Endothelial cell of umbilical vein (primary cell): ENCODE data around the gene MIPEP. TPM values are rescaled to one million over a fixed set of nuclear protein-coding genes. Genes with fewer than 3 reads are reported as not detected.

Experiments used
- BruUV-seq: library from RNA; stranded (reverse); fragments of 400-500 nt; replicated peaks from 2 replicates; lab custom pipeline; 2021; lab: Mats Ljungman, UMichigan
- CTCF ChIA-PET: fragments of 300-600, 350-600 bp; sonication (Branson Sonifier 250); formaldehyde crosslinking; loops from one replicate; lab custom pipeline; 2021; ENCODE audit warnings: antibody characterized with exemption, inconsistent platforms; lab: Charles Lee
- POLR2A ChIA-PET: fragments of 300-600, 350-600 bp; sonication (Branson Sonifier 250); formaldehyde crosslinking; loops from one replicate; lab custom pipeline; 2021; ENCODE audit warnings: antibody characterized with exemption, inconsistent platforms; lab: Charles Lee
- DNase-seq: peaks from one replicate; pipeline ENCODE4 v3.0.0-alpha.2; 2011; ENCODE audit warnings: low read depth, low spot score
- FAIRE-seq: peaks from 2 replicates; lab custom pipeline; 2011; peaks lifted over from hg19 to GRCh38; lab: Jason Lieb, UNC
- H2AFZ ChIP-seq: 2 replicates; pipeline ENCODE4 v1.6.0; 2012; ENCODE audit warnings: low read depth, low read length, control low read depth, inconsistent platforms
- H3K27ac ChIP-seq: 2 replicates; pipeline ENCODE4 v1.5.1; 2011; ENCODE audit warnings: low read depth, mild to moderate bottlenecking, control low read depth, low read length, moderate library complexity; ENCODE audit not compliant: insufficient read depth
- H3K27me3 ChIP-seq, 2 experiments: 2 replicates each; pipeline versions ENCODE4 v1.6.0 to v1.6.1; 2011; ENCODE audit warnings: low read length in 2 of 2, mixed read lengths in 1 of 2; ENCODE audit not compliant: control insufficient read depth in 2 of 2, insufficient read depth in 2 of 2
- H3K36me3 ChIP-seq, 2 experiments: 2 replicates in 1 of 2; 3 replicates in 1 of 2; pipeline ENCODE4 v1.5.1; 2011; ENCODE audit warnings: low read length in 2 of 2, mild to moderate bottlenecking in 1 of 2, moderate library complexity in 1 of 2; ENCODE audit not compliant: control insufficient read depth in 2 of 2, insufficient read depth in 2 of 2; ENCODE audit errors: extremely low read depth in 1 of 2
- H3K4me1 ChIP-seq: 3 replicates; pipeline ENCODE4 v1.5.1; 2011; ENCODE audit warnings: mild to moderate bottlenecking, low read length; ENCODE audit not compliant: control insufficient read depth, insufficient read depth; ENCODE audit errors: extremely low read depth
- H3K4me2 ChIP-seq: 2 replicates; pipeline ENCODE4 v1.6.1; 2011; ENCODE audit warnings: low read length, control low read depth, mixed read lengths; ENCODE audit not compliant: insufficient read depth
- H3K4me3 ChIP-seq, 3 experiments: fragments of 200-600 bp in 1 of 3; sonication (generic), shearing (Covaris generic) in 1 of 3; replicated peaks in 1 of 3; 2 replicates each; pipeline ENCODE4 v1.5.1; 2011 to 2016; ENCODE audit warnings: control low read depth in 3 of 3, low read length in 3 of 3, mild to moderate bottlenecking in 2 of 3, inconsistent platforms in 1 of 3, low read depth in 1 of 3, moderate library complexity in 1 of 3; ENCODE audit not compliant: insufficient read depth in 1 of 3
- H3K79me2 ChIP-seq: 2 replicates; pipeline ENCODE4 v1.6.0; 2012; ENCODE audit warnings: low read length, inconsistent platforms; ENCODE audit not compliant: control insufficient read depth, insufficient read depth
- H3K9ac ChIP-seq: replicated peaks from 2 replicates; pipeline ENCODE3; 2011; ENCODE audit warnings: low read length, control low read depth; ENCODE audit not compliant: insufficient read depth; ENCODE audit errors: extremely low read depth
- H3K9me1 ChIP-seq: replicated peaks from 3 replicates; pipeline ENCODE4 v1.6.0; 2011; ENCODE audit warnings: mild to moderate bottlenecking, low read length; ENCODE audit not compliant: control insufficient read depth, insufficient read depth; ENCODE audit errors: extremely low read depth
- H3K9me3 ChIP-seq: replicated peaks from 2 replicates; pipeline ENCODE4 v1.5.1; 2012; ENCODE audit warnings: low read length, inconsistent platforms; ENCODE audit not compliant: control insufficient read depth, insufficient read depth
- H4K20me1 ChIP-seq: replicated peaks from 2 replicates; pipeline ENCODE3; 2011; ENCODE audit warnings: mild to moderate bottlenecking, low read length; ENCODE audit not compliant: control insufficient read depth, insufficient read depth; ENCODE audit errors: extremely low read depth
- EZH2 ChIP-seq: IDR thresholded peaks from 2 replicates; pipeline ENCODE4 v1.6.1; 2012; ENCODE audit warnings: borderline replicate concordance, low read depth, mild to moderate bottlenecking, moderate library complexity, low read length, inconsistent platforms; ENCODE audit not compliant: severe bottlenecking
- FOS ChIP-seq: IDR thresholded peaks from 2 replicates; pipeline ENCODE4 v1.6.1; 2011; ENCODE audit warnings: mild to moderate bottlenecking, low read length, moderate library complexity, borderline replicate concordance; ENCODE audit not compliant: insufficient read depth
- MAX ChIP-seq: IDR thresholded peaks from 2 replicates; pipeline ENCODE4 v1.6.1; 2011; ENCODE audit not compliant: insufficient read depth, insufficient read length
- MYC ChIP-seq: IDR thresholded peaks from one replicate; pipeline ENCODE4 v1.6.1; 2011; ENCODE audit warnings: mild to moderate bottlenecking, low read depth, low read length
- POLR2A ChIP-seq: IDR thresholded peaks from 2 replicates; pipeline ENCODE4 v1.6.1; 2012; ENCODE audit warnings: low read depth, mild to moderate bottlenecking, control low read depth, low read length
- dilution Hi-C: fragments of 300-500 bp; cut with MboI; formaldehyde crosslinking; loops from one replicate; pipeline ENCODE4 v1.15.0; 2019; ENCODE audit warnings: low sequenced_read_pairs; ENCODE audit not compliant: extremely low pct_ligation_motif_present
- intact Hi-C: fragments of 100-400 bp; cut with micrococcal nuclease; formaldehyde crosslinking; loops from one replicate; pipeline ENCODE4 v1.10.0; 2022
- polyA plus RNA-seq, 4 experiments: library from polyadenylated mRNA; depleted of rRNA in 3 of 4; stranded (reverse) in 3 of 4; unstranded in 1 of 4; fragments of >200 nt; gene quantifications; 2 replicates each; pipeline versions ENCODE4 v1.2.1 to v1.2.3, GENCODE V29; 2011 to 2012; ENCODE audit warnings: missing spikeins in 1 of 4
- total RNA-seq: library from RNA; stranded (reverse); gene quantifications from 2 replicates; pipeline ENCODE4 v1.2.3, GENCODE V29; 2021

MIPEP gene
- total and polyA plus RNA-seq, 2 donors (not counting 3 experiments of a cell fraction or from before 2014, with no cell fraction given), result 12.4 to 19.2 TPM

- H3K4me1 ChIP-seq, result no peaks in the 10 kb centered on the region
- no peak overlapping the region for H2AFZ ChIP-seq
- POLR2A ChIA-PET, result no interaction called here
- CTCF ChIA-PET, result interaction anchor here (0.9 kb wide), 1 partner anchor 17 kb away, joined by 4 read pairs; no protein-coding TSS in a partner anchor
- H3K9me1 ChIP-seq, result no peaks in the 10 kb centered on the region
- no peak overlapping the region for H3K27ac ChIP-seq
- no peaks in the 10 kb centered on the region for H4K20me1 ChIP-seq
- FAIRE-seq (no peak), DNase-seq (no peak)
- TF ChIP-seq EZH2, result no peak
- TF ChIP-seq POLR2A, result no peak
- no peak for TF ChIP-seq MAX
- no peak for TF ChIP-seq MYC
- no peak overlapping the region for H3K9ac ChIP-seq
- no peaks in the 10 kb centered on the region for H3K36me3 ChIP-seq
- no peak overlapping the region for H3K4me3 ChIP-seq
- no TSS peak for BruUV-seq
- dilution Hi-C loops (no loop called here), intact Hi-C loops (no loop called here)
- no peak overlapping the region for H3K4me2 ChIP-seq
- no peaks in the 10 kb centered on the region for H3K9me3 ChIP-seq
- no peaks in the 10 kb centered on the region for H3K79me2 ChIP-seq
- H3K27me3 ChIP-seq, result no peaks in the 10 kb centered on the region
Observed at GRCh38 chr13:23724196-23724970, 164.8 kb downstream of the MIPEP start.

GRCh38 chr13:23723471-23723870 lies 165.7 kb downstream of the MIPEP start:
- no peak for TF ChIP-seq FOS
- TF ChIP-seq MYC, result no peak
- CTCF ChIA-PET, result no interaction called here
- no peaks in the 10 kb centered on the region for H3K4me1 ChIP-seq
- DNase-seq (no peak), FAIRE-seq (no peak)
- no TSS peak for BruUV-seq
- H3K27me3 ChIP-seq, result no peaks in the 10 kb centered on the region
- no peak overlapping the region for H3K4me3 ChIP-seq
- no peaks in the 10 kb centered on the region for H3K36me3 ChIP-seq
- no peak overlapping the region for H3K27ac ChIP-seq
- intact Hi-C loops, result no loop called here
- H3K4me2 ChIP-seq, result no peak overlapping the region
- H4K20me1 ChIP-seq, result no peaks in the 10 kb centered on the region
- POLR2A ChIA-PET, result no interaction called here
- no peak overlapping the region for H3K9ac ChIP-seq
- no peaks in the 10 kb centered on the region for H3K9me1 ChIP-seq
- H2AFZ ChIP-seq, result no peak overlapping the region
- dilution Hi-C loops, result no loop called here
- H3K79me2 ChIP-seq, result no peaks in the 10 kb centered on the region
- no peaks in the 10 kb centered on the region for H3K9me3 ChIP-seq
